LNCaP clone FGC (cell line): ENCODE measurements around the gene SENP2.
A peak's percentile ranks its signal among the peaks of the same experiment; 100 is the strongest.

Experiments
- DNase-seq: peaks from one replicate; pipeline ENCODE4 v3.0.0-alpha.2; 2011; ENCODE audit warnings: low read depth
- H3K4me3 ChIP-seq: 2 replicates; pipeline ENCODE4 v1.5.1; 2011; ENCODE audit warnings: mild to moderate bottlenecking, low read depth, low read length, control low read depth
- TF ChIP-seq, protein P1 (sequence below): IDR thresholded peaks from 2 replicates; pipeline ENCODE4 v1.5.1; 2012; ENCODE audit warnings: mild to moderate bottlenecking; ENCODE audit not compliant: control insufficient read depth, insufficient read depth; ENCODE audit errors: extremely low read depth

The SENP2 gene

DNA sequence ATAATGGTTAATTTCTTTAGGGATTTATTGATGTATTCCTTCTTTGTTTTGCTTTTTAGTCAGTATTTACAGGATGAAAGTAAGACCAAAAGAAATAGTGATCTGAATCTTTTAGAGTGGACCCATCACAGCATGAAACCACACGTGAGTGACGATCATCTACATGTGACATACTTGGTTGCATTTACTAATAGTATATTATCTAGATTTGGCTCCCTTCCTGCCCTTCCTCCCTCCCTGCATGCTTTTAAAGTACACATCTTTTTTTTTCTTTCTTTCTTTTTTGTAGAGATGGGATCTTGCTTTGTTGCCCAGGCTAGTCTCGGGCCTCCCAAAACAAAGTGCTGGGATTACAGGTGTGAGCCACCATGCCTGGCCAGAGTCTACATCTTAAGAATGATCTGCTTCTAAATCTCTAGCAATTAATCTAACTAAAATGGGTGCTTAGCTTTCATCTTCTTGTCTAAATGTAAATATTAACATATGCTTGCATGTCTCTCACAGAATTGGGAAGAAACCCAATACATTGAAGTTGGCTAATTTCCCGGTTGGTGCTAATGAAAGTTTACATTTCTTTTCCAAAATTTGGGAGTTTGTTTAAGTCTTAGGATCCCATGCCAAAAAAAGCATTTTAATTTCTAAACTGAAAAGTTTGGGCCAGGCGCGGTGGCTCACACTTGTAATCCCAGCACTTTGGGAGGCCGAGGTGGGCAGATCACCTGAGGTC lies 38.0 kb downstream of the SENP2 start:
- DNase-seq = peak; percentile 19
- no peak overlapping the region for H3K4me3 ChIP-seq
- TF ChIP-seq, protein P1, sequence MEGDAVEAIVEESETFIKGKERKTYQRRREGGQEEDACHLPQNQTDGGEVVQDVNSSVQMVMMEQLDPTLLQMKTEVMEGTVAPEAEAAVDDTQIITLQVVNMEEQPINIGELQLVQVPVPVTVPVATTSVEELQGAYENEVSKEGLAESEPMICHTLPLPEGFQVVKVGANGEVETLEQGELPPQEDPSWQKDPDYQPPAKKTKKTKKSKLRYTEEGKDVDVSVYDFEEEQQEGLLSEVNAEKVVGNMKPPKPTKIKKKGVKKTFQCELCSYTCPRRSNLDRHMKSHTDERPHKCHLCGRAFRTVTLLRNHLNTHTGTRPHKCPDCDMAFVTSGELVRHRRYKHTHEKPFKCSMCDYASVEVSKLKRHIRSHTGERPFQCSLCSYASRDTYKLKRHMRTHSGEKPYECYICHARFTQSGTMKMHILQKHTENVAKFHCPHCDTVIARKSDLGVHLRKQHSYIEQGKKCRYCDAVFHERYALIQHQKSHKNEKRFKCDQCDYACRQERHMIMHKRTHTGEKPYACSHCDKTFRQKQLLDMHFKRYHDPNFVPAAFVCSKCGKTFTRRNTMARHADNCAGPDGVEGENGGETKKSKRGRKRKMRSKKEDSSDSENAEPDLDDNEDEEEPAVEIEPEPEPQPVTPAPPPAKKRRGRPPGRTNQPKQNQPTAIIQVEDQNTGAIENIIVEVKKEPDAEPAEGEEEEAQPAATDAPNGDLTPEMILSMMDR = no peak

DNA sequence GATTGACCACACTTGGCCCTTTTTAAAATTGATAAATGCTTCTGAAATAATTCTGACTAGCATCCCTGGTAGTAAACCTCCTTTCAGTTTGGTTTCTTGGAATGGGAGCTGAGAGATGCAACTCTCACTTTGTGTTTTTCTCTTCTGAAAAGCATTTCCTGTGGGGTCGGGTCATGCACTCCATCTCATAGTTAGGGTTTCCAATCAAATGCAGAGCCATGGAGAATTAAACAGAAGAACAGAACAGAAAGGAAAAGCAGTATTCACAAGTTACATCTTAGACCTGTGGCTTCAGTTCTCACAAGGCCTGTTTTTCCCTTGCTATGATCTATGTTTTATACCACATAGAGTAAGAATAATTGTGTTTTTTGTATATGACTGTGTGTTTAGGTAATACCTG lies 39.7 kb downstream of the SENP2 start:
- DNase-seq = no peak
- H3K4me3 ChIP-seq = no peak overlapping the region
- TF ChIP-seq, protein P1 = no peak

DNA sequence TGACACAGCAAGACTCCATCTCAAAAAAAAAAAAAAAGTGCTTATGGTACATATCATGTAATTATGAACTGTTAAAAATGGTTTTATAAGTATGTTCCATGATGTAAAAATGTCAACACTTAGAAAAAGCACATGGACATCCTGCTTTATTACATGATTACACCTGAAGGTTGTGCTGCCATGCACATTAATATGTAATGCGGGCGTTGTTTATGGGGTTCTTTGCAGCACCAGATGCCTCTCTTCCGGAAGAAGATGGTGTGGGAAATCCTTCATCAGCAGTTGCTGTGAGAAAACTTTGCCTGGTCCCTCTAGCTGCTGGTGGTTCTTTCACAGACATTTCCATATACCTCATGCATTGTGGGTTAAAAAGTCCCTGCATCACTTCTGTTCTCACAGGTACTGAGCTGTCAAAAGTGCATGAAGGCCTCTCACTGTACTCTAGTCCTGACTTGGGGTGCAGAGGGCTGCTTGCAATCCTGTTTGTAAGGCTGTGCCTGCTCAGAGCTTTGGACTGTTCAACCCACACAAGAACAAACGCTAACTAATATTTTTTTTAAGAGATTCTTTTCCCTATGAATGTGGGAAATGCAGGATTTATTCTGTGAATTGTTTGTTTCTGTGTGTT lies 43.6 kb downstream of the SENP2 start:
- no peak for DNase-seq
- H3K4me3 ChIP-seq = no peak overlapping the region
- TF ChIP-seq, protein P1 = no peak

DNA sequence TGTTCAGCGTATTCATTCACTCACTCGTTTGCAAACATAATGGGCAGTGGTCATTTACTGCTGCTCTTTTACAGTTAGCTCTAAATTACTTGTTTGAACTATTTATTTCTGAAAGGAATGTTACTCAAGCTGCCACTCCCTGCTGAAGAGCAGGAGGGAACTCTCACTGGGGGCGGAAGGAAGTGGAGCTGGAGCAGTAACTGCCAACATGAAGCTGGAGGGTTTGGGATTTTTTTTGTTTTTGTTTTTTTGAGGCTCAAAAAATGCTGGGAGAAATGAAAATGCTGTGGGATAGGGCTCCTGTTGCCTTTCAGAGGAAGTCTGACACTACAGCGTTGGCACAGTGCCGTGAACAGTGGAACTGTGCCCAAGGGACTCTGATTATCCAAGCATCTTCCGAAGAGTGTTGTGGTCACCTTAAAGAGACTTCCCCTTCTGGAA lies 44.1 kb downstream of the SENP2 start:
- DNase-seq = no peak
- TF ChIP-seq, protein P1 = no peak
- H3K4me3 ChIP-seq = no peak overlapping the region

DNA sequence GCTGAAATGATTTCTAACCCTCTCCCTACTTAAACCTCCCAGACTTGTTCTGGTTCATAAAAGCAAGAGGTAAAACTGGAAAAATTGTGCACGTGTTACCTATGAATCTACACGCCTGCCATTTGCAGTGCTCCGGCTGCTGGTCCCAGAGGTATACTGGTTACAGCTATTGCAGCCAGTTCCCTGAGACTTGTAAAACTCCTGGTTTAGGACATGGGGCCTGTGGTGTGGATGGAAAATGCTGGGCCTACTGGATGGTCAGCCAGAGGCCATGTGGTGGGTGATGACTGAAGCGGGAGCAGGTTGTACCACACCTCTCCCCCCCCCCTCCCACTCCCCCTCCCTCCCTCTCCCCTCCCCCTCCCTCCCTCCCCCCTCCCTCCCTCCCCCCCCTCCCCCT lies 45.0 kb downstream of the SENP2 start:
- no peak overlapping the region for H3K4me3 ChIP-seq
- TF ChIP-seq, protein P1 = no peak
- no peak for DNase-seq

DNA sequence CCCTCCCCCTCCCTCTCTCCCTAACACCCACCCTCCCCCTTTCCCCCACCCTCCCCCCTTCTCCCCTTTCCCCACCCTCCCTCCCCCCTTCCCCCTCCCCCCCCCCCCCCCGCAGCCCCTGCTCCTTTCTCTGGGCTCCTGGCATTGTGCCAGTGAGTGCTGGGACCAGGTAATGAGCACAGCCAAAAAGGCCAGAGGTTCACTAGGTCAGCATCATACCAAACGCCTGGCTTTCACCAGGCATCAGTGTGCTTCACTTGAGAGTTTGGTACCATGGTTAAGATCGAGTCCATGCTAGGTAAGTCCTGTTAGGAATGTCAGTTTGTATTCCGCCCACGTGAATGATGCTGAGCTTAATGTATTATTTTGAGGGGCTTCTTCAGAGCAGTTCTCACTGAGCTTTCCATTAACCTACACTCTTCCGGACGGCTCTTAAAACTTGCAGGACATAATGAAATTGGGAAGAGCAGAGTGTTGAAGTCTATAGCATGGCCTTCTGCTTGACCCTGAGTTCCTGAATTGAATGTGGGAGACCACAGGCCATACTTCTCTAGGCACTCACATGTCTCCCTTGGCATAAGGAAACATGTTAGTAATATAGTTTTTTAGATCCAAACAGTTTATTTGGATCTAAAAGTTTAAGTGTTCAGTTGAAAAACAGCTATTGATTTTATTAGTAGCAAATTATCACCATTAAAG lies 45.6 kb downstream of the SENP2 start:
- TF ChIP-seq, protein P1 = no peak
- H3K4me3 ChIP-seq = no peak overlapping the region
- DNase-seq = no peak
